Measurements from ENCODE around the gene VPS26A. TPM values are rescaled to one million over a fixed set of nuclear protein-coding genes. Genes with fewer than 3 reads are reported as not detected.

The VPS26A gene
- total and polyA plus RNA-seq, 2 experiments from 2014 or later: 29.0 to 41.6 TPM

DNA sequence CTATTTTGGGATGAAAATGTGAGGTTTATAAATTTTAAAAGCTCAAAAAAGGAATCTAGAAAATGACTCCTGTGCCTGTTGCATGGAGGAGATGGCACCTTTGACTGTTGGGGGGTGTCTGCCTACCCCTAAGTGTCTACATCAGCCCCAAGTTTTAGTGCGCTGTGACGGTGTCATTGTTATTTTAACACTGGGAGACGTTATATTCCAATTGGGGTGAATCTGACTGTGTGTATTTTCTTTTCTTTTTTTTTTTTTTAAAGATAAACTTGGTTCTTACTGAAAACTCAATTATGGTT is 35.6 kb upstream of the VPS26A start:
- Histone ChIP-seq H4K20me1 (replicated peaks; ENCODE audit: insufficient read depth) (no peaks in the 10 kb centered on the region), H3K4me3 (no peak overlapping the region), H2AFZ (no peak overlapping the region), H3K27ac (ENCODE audit: low read depth) (no peak overlapping the region), H3F3A (replicated peaks; ENCODE audit: low read depth) (no peaks in the 10 kb centered on the region), H3K79me2 (replicated peaks; ENCODE audit: insufficient read depth) (no peaks in the 10 kb centered on the region), H3K4me1 (ENCODE audit: insufficient read depth) (peaks cover 9% of the 10 kb centered on the region), H3K36me3 (ENCODE audit: insufficient read depth) (no peaks in the 10 kb centered on the region), H3K4me2 (no peak overlapping the region), H3K9me2 (ENCODE audit: insufficient read depth) (no peaks in the 10 kb centered on the region), H3K27me3 (ENCODE audit: insufficient read depth) (no peaks in the 10 kb centered on the region)
- H3K27me3 Mint-ChIP-seq (ENCODE audit: insufficient read depth, low read depth, poor library complexity): peaks cover 2% of the 10 kb centered on the region
- H3K4me3 Mint-ChIP-seq: no peak overlapping the region
- H3K27ac Mint-ChIP-seq: no peak overlapping the region
- no peaks in the 10 kb centered on the region for H3K36me3 Mint-ChIP-seq (ENCODE audit: low read depth)
- ATAC-seq: no peak
- TF ChIP-seq, protein P1, sequence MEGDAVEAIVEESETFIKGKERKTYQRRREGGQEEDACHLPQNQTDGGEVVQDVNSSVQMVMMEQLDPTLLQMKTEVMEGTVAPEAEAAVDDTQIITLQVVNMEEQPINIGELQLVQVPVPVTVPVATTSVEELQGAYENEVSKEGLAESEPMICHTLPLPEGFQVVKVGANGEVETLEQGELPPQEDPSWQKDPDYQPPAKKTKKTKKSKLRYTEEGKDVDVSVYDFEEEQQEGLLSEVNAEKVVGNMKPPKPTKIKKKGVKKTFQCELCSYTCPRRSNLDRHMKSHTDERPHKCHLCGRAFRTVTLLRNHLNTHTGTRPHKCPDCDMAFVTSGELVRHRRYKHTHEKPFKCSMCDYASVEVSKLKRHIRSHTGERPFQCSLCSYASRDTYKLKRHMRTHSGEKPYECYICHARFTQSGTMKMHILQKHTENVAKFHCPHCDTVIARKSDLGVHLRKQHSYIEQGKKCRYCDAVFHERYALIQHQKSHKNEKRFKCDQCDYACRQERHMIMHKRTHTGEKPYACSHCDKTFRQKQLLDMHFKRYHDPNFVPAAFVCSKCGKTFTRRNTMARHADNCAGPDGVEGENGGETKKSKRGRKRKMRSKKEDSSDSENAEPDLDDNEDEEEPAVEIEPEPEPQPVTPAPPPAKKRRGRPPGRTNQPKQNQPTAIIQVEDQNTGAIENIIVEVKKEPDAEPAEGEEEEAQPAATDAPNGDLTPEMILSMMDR (conservative IDR thresholded peaks at IDR 0.05; ENCODE audit: low read depth in 2 of 2): no peak
- TF ChIP-seq EZH2 (IDR thresholded peaks at IDR 0.05; ENCODE audit: low read depth, unreplicated experiment) (no peak), CREB1 (CRISPR knock-in tag; IDR thresholded peaks at IDR 0.05; ENCODE audit: low read depth) (no peak), ZNF331 (CRISPR knock-in tag; IDR thresholded peaks at IDR 0.05; ENCODE audit: low read depth) (no peak), ZNF114 (CRISPR knock-in tag; IDR thresholded peaks at IDR 0.05) (no peak), NANOG (IDR thresholded peaks at IDR 0.05; ENCODE audit: borderline replicate concordance) (no peak), EZH2phosphoT487 (IDR thresholded peaks at IDR 0.05; ENCODE audit: unreplicated experiment) (no peak), STAT1 (IDR thresholded peaks at IDR 0.05; ENCODE audit: unreplicated experiment) (no peak), JUNB (IDR thresholded peaks at IDR 0.05; ENCODE audit: unreplicated experiment) (no peak), POLR2AphosphoS5 (IDR thresholded peaks at IDR 0.05; ENCODE audit: low read depth) (no peak)
- TF ChIP-seq, protein P2, sequence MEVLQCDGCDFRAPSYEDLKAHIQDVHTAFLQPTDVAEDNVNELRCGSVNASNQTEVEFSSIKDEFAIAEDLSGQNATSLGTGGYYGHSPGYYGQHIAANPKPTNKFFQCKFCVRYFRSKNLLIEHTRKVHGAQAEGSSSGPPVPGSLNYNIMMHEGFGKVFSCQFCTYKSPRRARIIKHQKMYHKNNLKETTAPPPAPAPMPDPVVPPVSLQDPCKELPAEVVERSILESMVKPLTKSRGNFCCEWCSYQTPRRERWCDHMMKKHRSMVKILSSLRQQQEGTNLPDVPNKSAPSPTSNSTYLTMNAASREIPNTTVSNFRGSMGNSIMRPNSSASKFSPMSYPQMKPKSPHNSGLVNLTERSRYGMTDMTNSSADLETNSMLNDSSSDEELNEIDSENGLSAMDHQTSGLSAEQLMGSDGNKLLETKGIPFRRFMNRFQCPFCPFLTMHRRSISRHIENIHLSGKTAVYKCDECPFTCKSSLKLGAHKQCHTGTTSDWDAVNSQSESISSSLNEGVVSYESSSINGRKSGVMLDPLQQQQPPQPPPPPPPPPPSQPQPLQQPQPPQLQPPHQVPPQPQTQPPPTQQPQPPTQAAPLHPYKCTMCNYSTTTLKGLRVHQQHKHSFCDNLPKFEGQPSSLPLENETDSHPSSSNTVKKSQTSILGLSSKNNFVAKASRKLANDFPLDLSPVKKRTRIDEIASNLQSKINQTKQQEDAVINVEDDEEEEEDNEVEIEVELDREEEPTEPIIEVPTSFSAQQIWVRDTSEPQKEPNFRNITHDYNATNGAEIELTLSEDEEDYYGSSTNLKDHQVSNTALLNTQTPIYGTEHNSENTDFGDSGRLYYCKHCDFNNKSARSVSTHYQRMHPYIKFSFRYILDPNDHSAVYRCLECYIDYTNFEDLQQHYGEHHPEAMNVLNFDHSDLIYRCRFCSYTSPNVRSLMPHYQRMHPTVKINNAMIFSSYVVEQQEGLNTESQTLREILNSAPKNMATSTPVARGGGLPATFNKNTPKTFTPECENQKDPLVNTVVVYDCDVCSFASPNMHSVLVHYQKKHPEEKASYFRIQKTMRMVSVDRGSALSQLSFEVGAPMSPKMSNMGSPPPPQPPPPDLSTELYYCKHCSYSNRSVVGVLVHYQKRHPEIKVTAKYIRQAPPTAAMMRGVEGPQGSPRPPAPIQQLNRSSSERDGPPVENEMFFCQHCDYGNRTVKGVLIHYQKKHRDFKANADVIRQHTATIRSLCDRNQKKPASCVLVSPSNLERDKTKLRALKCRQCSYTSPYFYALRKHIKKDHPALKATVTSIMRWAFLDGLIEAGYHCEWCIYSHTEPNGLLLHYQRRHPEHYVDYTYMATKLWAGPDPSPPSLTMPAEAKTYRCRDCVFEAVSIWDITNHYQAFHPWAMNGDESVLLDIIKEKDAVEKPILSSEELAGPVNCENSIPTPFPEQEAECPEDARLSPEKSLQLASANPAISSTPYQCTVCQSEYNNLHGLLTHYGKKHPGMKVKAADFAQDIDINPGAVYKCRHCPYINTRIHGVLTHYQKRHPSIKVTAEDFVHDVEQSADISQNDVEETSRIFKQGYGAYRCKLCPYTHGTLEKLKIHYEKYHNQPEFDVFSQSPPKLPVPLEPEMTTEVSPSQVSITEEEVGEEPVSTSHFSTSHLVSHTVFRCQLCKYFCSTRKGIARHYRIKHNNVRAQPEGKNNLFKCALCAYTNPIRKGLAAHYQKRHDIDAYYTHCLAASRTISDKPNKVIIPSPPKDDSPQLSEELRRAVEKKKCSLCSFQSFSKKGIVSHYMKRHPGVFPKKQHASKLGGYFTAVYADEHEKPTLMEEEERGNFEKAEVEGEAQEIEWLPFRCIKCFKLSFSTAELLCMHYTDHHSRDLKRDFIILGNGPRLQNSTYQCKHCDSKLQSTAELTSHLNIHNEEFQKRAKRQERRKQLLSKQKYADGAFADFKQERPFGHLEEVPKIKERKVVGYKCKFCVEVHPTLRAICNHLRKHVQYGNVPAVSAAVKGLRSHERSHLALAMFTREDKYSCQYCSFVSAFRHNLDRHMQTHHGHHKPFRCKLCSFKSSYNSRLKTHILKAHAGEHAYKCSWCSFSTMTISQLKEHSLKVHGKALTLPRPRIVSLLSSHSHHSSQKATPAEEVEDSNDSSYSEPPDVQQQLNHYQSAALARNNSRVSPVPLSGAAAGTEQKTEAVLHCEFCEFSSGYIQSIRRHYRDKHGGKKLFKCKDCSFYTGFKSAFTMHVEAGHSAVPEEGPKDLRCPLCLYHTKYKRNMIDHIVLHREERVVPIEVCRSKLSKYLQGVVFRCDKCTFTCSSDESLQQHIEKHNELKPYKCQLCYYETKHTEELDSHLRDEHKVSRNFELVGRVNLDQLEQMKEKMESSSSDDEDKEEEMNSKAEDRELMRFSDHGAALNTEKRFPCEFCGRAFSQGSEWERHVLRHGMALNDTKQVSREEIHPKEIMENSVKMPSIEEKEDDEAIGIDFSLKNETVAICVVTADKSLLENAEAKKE (CRISPR knock-in tag; IDR thresholded peaks at IDR 0.05): no peak
- TF ChIP-seq, protein P3, sequence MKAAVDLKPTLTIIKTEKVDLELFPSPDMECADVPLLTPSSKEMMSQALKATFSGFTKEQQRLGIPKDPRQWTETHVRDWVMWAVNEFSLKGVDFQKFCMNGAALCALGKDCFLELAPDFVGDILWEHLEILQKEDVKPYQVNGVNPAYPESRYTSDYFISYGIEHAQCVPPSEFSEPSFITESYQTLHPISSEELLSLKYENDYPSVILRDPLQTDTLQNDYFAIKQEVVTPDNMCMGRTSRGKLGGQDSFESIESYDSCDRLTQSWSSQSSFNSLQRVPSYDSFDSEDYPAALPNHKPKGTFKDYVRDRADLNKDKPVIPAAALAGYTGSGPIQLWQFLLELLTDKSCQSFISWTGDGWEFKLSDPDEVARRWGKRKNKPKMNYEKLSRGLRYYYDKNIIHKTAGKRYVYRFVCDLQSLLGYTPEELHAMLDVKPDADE (IDR thresholded peaks at IDR 0.05): no peak
- TF ChIP-seq, protein P4, sequence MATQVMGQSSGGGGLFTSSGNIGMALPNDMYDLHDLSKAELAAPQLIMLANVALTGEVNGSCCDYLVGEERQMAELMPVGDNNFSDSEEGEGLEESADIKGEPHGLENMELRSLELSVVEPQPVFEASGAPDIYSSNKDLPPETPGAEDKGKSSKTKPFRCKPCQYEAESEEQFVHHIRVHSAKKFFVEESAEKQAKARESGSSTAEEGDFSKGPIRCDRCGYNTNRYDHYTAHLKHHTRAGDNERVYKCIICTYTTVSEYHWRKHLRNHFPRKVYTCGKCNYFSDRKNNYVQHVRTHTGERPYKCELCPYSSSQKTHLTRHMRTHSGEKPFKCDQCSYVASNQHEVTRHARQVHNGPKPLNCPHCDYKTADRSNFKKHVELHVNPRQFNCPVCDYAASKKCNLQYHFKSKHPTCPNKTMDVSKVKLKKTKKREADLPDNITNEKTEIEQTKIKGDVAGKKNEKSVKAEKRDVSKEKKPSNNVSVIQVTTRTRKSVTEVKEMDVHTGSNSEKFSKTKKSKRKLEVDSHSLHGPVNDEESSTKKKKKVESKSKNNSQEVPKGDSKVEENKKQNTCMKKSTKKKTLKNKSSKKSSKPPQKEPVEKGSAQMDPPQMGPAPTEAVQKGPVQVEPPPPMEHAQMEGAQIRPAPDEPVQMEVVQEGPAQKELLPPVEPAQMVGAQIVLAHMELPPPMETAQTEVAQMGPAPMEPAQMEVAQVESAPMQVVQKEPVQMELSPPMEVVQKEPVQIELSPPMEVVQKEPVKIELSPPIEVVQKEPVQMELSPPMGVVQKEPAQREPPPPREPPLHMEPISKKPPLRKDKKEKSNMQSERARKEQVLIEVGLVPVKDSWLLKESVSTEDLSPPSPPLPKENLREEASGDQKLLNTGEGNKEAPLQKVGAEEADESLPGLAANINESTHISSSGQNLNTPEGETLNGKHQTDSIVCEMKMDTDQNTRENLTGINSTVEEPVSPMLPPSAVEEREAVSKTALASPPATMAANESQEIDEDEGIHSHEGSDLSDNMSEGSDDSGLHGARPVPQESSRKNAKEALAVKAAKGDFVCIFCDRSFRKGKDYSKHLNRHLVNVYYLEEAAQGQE (IDR thresholded peaks at IDR 0.05; ENCODE audit: unreplicated experiment): no peak
- DNase-seq (ENCODE audit: low spot score): no peak
- H3K9me3 Mint-ChIP-seq: no peaks in the 10 kb centered on the region
- peaks cover 13% of the 10 kb centered on the region for H3K4me1 Mint-ChIP-seq

All from GM23338 (cell line).